Measurements from ENCODE around the gene PLA2G4E.

GRCh38 chr15:42034628-42035434 is 14.0 kb upstream of the PLA2G4E start:
- no peak for TF ChIP-seq REST (IDR thresholded peaks at IDR 0.05; ENCODE audit: borderline replicate concordance in 1 of 2, low read depth in 1 of 2, low read length in 2 of 2)
- no peak for TF ChIP-seq RERE (CRISPR knock-in tag; IDR thresholded peaks at IDR 0.05; ENCODE audit: low read depth)
- no peak for TF ChIP-seq SUZ12 (IDR thresholded peaks at IDR 0.05; ENCODE audit: low read depth, low read length)
- no peak for TF ChIP-seq SIN3A (IDR thresholded peaks at IDR 0.05; ENCODE audit: borderline replicate concordance, low read depth, low read length)
- no peak for TF ChIP-seq EZH2 (conservative IDR thresholded peaks at IDR 0.05; ENCODE audit: low read depth, low read length)
- no peak for TF ChIP-seq CTCF (CRISPR knock-in tag; IDR thresholded peaks at IDR 0.05)

Measured in HepG2 (cell line).